HG03108 (cell line): ENCODE measurements around the gene LRMDA.

Experiments
- ATAC-seq: cut with Tn5 transposase; IDR thresholded peaks from one replicate; pipeline ENCODE4 v1.9.1; 2021; ENCODE audit warnings: moderate library complexity; ENCODE audit not compliant: unreplicated experiment

Gene LRMDA

GRCh38 chr10:75884808-75885207, 453.4 kb downstream of the LRMDA start:
- ATAC-seq = no peak

- ATAC-seq = no peak
Measured at GRCh38 chr10:75887369-75887768, 455.9 kb downstream of the LRMDA start.

GRCh38 chr10:75887992-75888680, 456.7 kb downstream of the LRMDA start:
- no peak for ATAC-seq

GRCh38 chr10:75889051-75889450, 457.6 kb downstream of the LRMDA start:
- no peak for ATAC-seq

- ATAC-seq = no peak
Measured at GRCh38 chr10:75894761-75895160, 463.3 kb downstream of the LRMDA start.

GRCh38 chr10:75895259-75895658, 463.8 kb downstream of the LRMDA start:
- no peak for ATAC-seq

GRCh38 chr10:75899816-75900390, 468.5 kb downstream of the LRMDA start:
- ATAC-seq = no peak

- ATAC-seq = no peak
Measured at GRCh38 chr10:75902816-75903215, 471.4 kb downstream of the LRMDA start.

GRCh38 chr10:75904499-75905283, 473.3 kb downstream of the LRMDA start:
- ATAC-seq = no peak

GRCh38 chr10:75905490-75905889, 474.1 kb downstream of the LRMDA start:
- ATAC-seq = no peak

GRCh38 chr10:75910032-75910431, 478.6 kb downstream of the LRMDA start:
- ATAC-seq = no peak

- ATAC-seq = no peak
Measured at GRCh38 chr10:75911426-75911825, 480.0 kb downstream of the LRMDA start.

GRCh38 chr10:75916906-75917305, 485.5 kb downstream of the LRMDA start:
- no peak for ATAC-seq

- no peak for ATAC-seq
Measured at GRCh38 chr10:75919913-75920312, 488.5 kb downstream of the LRMDA start.

GRCh38 chr10:75922435-75922834, 491.0 kb downstream of the LRMDA start:
- ATAC-seq = no peak

- no peak for ATAC-seq
Measured at GRCh38 chr10:75924309-75924902, 493.0 kb downstream of the LRMDA start.

GRCh38 chr10:75925999-75926398, 494.6 kb downstream of the LRMDA start:
- ATAC-seq = no peak

- ATAC-seq = no peak
Measured at GRCh38 chr10:75926763-75927162, 495.3 kb downstream of the LRMDA start.

GRCh38 chr10:75928231-75928630, 496.8 kb downstream of the LRMDA start:
- no peak for ATAC-seq

- no peak for ATAC-seq
Measured at GRCh38 chr10:75929630-75930161, 498.3 kb downstream of the LRMDA start.

GRCh38 chr10:75932921-75933320, 501.5 kb downstream of the LRMDA start:
- no peak for ATAC-seq
